Measurements from ENCODE around the gene TMEM135. TPM values are rescaled to one million over a fixed set of nuclear protein-coding genes. Genes with fewer than 3 reads are reported as not detected.

Gene TMEM135
- total RNA-seq, 1 experiment from 2014 or later = 65.5 TPM

- Histone ChIP-seq H3K4me1 (ENCODE audit: control insufficient read depth, insufficient read depth, low read length) (peaks cover 4% of the 10 kb centered on the region; the same call in 1 of the 2 replicates), H3K9me3 (ENCODE audit: control insufficient read depth, insufficient read depth, low read depth, low read length) (no peaks in the 10 kb centered on the region), H3K27me3 (ENCODE audit: control insufficient read depth, insufficient read depth, low read length) (no peaks in the 10 kb centered on the region), H3K36me3 (ENCODE audit: control insufficient read depth, insufficient read depth, low read length) (no peaks in the 10 kb centered on the region), H3K4me3 (ENCODE audit: low read depth in 2 of 2, low read length in 2 of 2) (no peak overlapping the region), H3K27ac (ENCODE audit: low read length) (no peak overlapping the region)
- DNase-seq (ENCODE audit: low read depth, low spot score) (no peak), ATAC-seq (no peak)
- ChIA-PET POLR2A (no interaction called here), CTCF (no interaction called here)
- TF ChIP-seq REST (IDR thresholded peaks at IDR 0.05; ENCODE audit: insufficient read depth in 1 of 2, low read depth in 2 of 2, low read length in 1 of 2) (no peak), CTCF (IDR thresholded peaks at IDR 0.05) (no peak), SIN3A (IDR thresholded peaks at IDR 0.05; ENCODE audit: borderline replicate concordance, insufficient read depth, low read depth, low read length) (no peak), POLR2AphosphoS5 (IDR thresholded peaks at IDR 0.05; ENCODE audit: low read depth, low read length) (no peak), TCF7L2 (IDR thresholded peaks at IDR 0.05; ENCODE audit: low read depth, low read length) (no peak)
- no TSS peak for BruUV-seq (replicated peaks)
- intact Hi-C loops (cut with micrococcal nuclease; ENCODE audit: unreplicated experiment) (no loop called here), in situ Hi-C loops (cut with HindIII; ENCODE audit: low pct_unique_long_range_greater_than_20kb, low sequenced_read_pairs) (no loop called here)
Observed at GRCh38 chr11:87263979-87264378, 226.2 kb downstream of the TMEM135 start.

- Histone ChIP-seq H3K36me3 (ENCODE audit: control insufficient read depth, insufficient read depth, low read length) (no peaks in the 10 kb centered on the region), H3K4me3 (ENCODE audit: low read depth in 2 of 2, low read length in 2 of 2) (no peak overlapping the region), H3K4me1 (ENCODE audit: control insufficient read depth, insufficient read depth, low read length) (peaks cover 4% of the 10 kb centered on the region; the same call in 1 of the 2 replicates), H3K9me3 (ENCODE audit: control insufficient read depth, insufficient read depth, low read depth, low read length) (no peaks in the 10 kb centered on the region), H3K27me3 (ENCODE audit: control insufficient read depth, insufficient read depth, low read length) (no peaks in the 10 kb centered on the region), H3K27ac (ENCODE audit: low read length) (no peak overlapping the region)
- DNase-seq (ENCODE audit: low read depth, low spot score) = no peak
- BruUV-seq (replicated peaks) = no TSS peak
- intact Hi-C loops (cut with micrococcal nuclease; ENCODE audit: unreplicated experiment) = no loop called here
- ChIA-PET POLR2A (no interaction called here), CTCF (no interaction called here)
- TF ChIP-seq SIN3A (IDR thresholded peaks at IDR 0.05; ENCODE audit: borderline replicate concordance, insufficient read depth, low read depth, low read length) = no peak
- no peak for TF ChIP-seq REST (IDR thresholded peaks at IDR 0.05; ENCODE audit: insufficient read depth in 1 of 2, low read depth in 2 of 2, low read length in 1 of 2)
- no peak for ATAC-seq
- in situ Hi-C loops (cut with HindIII; ENCODE audit: low pct_unique_long_range_greater_than_20kb, low sequenced_read_pairs) = no loop called here
Observed at GRCh38 chr11:87265132-87265531, 227.4 kb downstream of the TMEM135 start.
